NCI-H1092 (cell line): Measurements from ENCODE around the gene CAMK2D.
"Not testable (repeated sequence)": the region's sequence is repeated elsewhere in the genome, so short reads cannot be mapped to it uniquely, and the experiment has no call there.

Experiments
- DNase-seq: peaks from one replicate; lab custom pipeline; 2025; lab: John Stamatoyannopoulos, UW

Gene CAMK2D

DNA sequence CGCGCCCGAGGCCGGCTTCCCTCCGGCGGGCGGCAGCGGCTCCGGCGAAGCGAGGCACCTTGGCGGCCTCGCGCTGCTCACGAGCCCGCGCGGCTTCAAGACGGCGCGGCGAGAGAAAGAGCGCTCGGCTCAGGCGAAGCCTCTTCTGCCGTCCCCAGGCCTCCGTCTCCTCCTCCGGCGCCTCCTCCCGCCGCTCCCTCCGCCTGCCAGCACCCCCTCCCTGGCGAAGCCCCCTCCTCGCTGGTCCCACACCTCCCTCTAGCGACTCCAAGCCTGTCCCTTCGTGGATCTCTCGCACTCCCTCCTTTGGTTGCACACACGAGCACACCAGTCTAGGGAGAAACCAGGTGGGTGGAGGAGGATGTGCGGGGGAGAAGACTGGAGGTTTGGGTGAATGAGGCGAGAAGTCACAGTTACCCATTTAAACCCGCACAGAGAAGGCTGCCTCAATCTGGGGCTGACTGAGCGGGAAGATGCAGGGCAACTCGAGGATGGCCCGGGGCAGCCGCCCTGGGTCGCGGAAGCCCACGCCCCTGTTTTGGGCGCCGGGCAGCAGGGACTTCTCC, at the start of gene CAMK2D:
CAMK2D (minus strand) TSS at position 119 of the 566 bp plus-strand sequence. CDS start 670 bp downstream, outside the sequence.
- peak; percentile 89 for DNase-seq

DNA sequence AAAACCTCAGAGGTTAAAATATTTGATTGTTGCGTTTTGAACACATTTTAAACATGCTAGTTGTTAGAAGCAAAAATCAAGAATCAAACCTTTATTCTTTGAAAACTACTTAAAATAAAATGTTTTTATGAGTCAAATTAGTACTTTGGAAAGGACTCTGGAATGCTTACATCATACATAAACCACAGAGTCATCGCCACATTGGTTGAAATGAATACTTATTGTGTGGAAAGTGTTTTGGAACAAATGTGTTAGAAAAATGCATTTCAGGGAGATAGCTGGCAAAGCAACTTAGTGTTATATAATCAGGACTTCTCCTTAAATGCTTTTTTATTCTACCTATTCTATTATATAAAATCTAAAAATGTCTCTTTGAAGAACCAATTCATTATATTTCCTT, 49.4 kb upstream of the CAMK2D start:
- no peak for DNase-seq

DNA sequence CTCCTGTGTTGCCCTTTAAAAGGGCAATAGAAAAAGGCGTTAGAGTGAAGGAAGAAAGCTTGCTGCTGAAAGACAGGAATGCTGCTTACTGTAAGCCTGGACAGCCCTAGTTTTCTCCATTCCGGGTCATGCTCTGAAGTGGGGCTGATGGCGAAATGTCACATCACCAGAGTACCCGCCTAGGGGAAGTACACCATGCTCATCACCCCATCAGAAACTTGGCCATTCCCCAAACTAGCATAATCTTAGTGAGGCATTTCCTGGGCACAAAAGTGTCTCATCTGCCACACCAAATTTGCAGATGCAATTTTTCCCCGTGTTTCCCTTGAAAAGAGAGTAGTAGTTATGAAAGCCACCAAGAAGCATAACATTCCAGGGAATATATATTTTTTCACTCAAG, 47.8 kb upstream of the CAMK2D start:
- DNase-seq, result no peak

DNA sequence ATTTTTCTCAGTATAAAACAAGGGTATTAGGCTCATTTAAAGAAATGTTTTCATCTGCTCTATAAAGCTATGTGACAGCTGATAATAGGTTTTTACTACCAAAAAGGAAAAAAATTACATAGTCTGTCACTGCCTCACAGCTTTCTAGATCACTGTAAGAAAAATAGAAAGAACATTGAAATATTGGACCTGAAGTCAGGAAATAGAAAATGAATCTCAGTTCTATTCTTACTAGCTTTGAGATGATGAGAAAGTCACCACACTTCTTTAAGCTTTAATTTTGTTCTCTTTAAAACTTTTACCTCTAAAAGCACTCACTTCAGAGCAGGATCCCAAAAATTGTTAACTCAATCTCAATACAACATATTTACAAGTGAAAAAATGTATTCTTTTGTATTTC, 45.3 kb upstream of the CAMK2D start:
- no peak for DNase-seq

DNA sequence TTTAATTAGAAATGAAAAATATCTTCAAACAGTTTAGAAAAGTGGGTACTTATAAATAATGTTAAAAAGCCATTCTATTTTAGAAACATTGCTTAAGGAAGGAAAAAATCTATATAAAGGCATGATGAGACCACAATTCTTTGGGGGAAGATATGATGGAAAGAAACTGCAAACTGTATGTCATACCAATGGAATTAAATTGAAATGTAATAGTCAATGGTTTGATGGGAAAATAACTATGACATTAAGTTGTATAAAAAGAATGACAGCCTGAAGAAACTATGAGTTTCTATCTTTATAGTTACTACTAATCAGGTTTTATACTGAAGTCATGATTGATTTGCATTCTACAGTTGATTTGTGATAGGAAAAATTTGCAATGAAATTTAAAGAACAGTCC, 40.3 kb upstream of the CAMK2D start:
- no peak for DNase-seq

DNA sequence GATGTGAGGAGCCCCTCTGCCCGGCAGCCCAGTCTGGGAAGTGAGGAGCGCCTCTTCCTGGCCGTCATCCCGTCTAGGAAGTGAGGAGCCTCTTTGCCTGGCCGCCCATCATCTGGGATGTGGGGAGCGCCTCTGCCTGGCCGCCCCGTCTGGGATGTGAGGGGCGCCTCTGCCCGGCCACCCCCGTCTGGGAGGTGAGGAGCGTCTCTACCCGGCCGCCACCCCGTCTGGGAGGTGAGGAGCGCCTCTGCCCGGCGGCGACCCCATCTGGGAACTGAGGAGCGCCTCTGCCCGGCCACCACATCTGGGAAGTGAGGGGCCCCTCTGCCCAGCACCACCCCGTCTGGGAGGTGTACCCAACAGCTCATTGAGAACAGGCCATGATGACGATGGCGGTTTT, 34.8 kb upstream of the CAMK2D start:
- DNase-seq, result not testable (repeated sequence)

DNA sequence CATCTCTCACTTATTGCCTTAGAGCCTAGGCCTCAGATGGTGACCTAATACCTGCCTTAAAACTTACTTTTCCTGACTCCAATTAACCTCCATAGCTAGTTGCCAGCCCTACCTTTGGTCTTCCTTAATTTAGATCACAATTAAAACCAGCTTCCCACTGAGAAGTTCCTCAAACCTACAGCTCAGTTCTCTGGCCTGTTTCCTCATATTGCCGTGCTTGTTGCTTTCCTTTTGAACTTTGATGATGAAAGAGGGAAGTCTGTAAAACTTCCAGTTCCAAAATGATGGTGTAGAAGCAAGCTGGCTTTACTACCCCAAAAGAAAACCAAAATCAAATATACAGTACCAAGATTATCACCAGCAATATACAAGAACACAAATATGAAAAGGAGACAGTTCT, 28.9 kb upstream of the CAMK2D start:
- DNase-seq, result no peak

DNA sequence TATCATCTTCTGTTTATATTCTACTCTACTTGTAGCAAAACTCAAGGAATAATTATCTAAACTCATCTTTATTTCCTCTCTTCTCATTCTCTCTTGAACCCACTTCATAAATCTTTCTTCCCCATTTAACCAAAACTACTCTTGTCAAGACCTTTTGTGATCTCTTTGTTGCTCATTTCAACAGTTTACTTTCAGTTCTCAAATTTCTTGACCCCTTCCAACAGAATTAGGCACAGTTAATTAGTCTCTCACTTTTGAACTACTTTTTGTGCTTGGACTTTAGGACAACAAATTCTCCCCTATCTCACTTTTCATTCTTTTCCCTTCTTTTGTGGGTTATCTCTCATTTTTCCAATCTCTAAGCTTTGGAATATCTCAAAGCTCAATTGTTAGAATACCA, 27.4 kb upstream of the CAMK2D start:
- no peak for DNase-seq

DNA sequence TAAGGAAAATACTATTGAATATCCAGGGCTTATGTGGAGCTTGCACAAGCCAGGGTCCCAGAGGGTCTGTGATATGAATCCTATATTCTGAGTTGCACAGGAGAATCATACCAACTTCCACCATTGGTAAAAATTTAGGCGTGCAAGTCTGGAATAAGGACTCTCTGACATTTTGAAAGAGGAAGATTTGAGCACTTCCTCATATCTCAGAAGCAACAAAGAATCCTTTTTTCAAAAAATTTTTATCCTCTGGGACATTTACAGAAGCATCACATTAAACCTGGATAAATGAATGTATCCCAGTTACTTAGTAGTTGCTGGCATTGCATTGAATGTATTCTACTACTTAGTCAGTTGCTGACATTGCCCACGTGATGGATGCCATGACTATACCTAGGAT, 24.2 kb upstream of the CAMK2D start:
- DNase-seq, result no peak

DNA sequence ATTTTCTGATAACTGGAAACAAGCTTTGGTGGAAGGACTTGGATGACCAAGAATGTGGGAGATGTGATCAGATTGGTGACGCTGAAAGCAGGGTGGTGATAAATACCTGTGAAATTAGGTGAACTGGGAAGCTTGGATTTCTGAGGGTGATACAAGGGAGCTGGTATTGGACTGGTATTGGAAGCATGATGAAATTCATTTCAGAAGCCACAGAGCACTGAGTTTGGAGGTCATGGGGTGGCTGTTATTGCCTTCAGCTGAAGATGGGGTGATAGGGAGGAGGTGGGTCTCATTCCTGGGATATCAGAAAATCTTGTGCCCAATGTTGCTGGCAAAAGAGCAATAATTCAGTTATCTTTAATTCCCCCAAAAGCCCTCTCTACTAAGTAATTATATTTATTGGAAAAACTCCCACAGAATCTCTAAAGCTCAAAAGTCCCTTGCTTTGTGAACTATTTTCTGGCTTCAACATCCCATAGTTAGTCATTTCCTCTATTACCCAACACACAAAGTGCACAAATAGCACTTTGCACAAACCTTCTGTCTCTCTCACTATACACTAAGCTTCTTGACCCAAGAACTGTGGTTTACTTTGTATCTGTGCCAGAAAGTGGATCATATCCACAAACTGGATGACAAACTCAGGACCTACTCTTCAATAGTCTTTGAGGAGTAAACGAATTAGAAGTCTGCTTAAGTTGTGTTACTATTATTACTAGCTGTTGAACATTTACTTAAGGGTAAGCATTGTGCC, 23.1 kb upstream of the CAMK2D start:
- DNase-seq, result no peak

DNA sequence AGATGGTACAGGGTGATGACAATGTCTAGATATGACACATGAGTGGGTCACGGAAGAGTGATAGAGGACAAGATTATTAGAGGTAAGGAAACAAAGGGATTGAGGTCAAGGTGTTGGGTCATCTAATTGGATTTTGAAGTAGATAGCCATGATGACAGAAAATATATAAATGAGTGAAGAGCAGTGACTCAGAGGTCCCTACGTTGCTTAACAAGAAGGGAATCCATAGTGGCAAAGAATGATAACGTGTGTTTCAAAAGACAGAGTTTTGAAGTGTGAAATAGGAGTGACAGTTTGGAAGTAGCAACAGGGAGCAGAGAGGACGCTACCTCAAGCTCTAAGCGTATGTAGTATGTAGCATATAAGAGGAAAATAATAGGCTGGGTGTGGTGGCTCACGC, 22.2 kb upstream of the CAMK2D start:
- DNase-seq, result no peak

DNA sequence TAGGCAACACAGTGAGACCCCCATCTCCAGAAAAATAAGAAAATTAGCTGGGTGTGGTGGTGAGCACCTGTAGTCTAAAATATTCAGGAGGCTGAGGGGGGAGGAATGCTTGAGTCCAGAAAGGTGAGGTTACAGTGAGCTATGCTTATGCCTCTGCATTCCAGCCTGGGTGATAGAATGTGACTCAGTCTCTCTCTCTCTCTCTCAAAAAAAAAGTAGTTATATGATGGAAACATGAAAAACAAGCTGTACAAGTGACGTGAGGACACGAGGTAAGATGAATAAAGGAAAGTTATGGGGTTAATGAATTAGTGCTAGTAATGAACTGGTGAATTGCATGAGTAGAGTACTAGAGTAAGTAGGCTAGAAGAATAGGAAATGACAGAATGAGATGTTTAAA, 21.8 kb upstream of the CAMK2D start:
- no peak for DNase-seq

DNA sequence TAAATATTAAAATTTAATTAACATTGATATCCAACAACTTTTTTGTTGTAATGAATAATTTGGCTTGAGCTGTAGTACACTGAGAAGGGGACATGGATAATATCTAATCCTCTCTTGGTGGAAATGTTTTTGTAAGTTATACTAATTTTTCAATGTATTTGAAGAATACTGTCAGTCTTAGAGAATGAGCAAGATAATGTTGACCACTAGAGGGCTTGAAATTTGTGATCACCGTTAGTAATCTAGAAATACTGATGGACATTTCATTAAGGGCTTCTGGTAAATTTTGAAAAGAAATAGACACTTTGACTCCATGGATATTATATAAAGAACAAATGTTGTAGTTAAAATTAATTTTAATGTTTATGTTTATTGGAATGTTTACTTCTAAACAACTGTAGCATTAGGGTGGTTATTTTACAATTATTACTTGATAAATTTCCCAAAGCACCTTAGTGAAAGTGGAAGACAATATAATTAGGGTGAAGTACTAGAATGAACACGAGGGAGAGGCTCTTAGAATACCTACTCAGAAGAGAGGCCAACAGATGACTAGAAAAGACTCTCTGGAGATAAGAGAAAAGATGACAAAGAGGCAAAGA, 20.0 kb upstream of the CAMK2D start:
- DNase-seq, result no peak

DNA sequence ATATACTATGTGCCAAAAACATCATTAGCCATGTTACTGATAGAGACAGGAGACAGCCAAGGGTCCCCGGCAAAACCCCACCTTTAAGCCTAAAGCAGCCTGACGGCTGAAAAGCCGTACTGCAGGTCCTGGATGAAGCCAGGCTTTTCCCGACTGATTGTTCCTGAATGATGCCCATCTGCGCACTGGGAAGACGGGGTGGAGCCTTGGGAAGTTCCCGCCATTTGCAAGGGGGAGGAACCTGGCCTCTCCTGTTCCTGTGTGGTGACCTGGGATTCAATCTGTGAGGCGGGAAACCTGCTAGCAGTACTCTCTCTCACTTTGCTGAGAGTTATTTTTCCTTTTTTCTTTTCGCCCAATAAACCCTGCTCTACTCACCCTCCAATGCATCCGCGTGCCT, 15.1 kb upstream of the CAMK2D start:
- DNase-seq, result no peak

DNA sequence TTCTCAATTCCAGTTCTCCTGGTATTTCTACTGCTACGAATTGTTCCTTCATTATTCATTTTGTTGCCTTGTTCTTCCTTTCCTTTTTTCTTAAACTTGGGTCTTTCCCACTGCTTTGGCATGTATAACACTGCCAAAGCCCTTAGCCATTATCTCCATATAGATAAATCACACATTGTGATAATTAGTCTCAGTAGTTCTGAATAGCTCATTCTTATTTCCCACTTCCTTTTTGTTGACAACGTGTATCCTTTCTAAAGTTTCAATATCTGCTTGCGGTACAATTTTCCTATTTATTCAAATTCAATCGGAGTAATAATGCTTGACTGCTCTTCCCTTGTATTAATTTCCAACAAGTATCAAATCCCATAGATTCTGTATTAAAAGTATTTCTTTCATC, 14.5 kb upstream of the CAMK2D start:
- no peak for DNase-seq

DNA sequence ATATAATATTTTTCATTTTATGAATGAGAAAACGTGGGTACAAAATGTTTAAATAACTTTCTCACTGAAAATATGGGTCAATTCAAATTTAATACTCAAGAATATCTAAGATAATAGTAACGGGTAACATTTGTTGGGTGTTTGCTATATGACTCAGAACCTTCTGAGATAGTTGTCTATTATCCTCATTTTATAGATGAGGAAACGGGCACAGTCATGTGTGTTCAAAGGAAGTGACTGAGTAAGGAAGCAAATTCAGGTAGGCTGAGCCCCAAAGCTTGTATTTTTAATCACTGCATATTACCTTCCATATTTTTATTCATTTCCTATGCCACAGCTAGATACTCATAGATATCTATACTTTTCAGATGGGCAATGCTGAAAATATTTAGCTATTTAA, 12.2 kb upstream of the CAMK2D start:
- DNase-seq, result no peak

DNA sequence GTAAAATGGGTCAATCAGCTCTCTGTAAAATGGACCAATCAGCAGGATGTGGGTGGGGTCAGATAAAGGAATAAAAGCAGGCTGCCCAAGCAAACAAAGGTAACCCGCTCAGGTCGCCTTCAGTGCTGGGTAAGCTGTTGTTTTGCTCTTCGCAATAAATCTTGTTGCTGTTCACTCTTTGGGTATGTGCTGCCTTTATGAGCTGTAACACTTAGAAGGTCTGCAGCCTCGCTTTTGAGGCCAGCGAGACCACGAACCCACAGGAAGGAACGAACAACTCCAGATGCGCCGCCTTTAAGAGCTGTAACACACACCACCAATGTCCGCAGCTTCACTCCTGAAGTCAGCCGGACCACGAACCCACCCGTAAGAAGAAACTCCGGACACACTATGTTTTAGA, 11.5 kb upstream of the CAMK2D start:
- no peak for DNase-seq

DNA sequence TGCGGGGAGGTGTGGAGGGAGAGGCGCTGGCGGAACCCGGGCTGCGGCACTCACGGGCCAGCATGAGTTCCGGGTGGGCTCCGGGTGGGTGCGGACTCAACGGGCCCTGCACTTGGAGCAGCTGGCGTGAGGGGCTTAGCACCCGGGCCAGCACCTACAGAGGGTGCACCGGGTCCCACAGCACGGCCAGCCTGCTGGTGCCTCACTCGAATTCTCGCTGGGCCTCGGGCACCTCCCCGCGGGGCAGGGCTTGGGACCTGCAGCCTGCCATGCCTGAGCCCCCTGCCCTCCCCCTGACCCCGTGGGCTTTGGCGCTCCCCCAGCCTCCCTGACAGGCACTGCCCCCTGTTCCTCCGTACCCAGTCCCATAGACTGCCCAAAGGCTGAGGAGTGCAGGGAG, 10.8 kb upstream of the CAMK2D start:
- DNase-seq, result no peak

DNA sequence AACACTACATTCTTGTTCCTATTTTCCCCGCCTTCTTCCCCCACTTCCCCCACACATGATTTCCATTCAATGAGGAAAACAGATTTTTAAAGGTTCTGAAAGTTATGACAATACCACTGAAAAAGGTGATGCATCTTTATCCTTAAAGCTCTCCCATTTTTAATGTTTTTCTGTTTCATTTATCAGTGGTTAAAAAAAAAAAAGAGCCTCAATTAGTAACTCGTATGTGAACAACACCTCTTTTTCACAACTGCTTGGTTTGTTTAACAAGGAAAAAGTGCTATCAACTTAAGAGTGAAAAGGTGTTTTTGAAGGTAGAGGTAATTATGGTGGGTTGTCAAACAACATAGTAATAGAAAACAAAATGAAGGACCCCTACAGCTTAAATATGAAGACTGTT, 8.2 kb upstream of the CAMK2D start:
- DNase-seq, result no peak

DNA sequence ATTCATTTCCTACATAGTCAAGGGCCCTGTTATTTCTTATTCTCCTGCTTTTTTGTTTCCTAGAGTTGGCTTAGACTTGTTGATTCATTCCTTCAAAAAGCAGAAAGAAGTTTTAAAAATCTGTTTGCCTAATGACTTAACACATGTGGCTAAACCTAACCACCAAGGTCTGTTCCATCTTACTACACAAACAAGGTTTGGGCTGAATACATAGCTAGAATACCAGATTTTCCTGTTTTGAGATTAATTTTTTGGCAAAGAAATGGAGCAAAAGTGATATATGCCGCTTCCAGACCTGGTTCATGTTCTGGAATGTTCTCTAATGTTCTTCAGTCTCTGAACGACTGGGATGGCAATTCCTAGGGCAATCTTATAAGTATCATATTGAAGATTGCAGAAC, 7.4 kb upstream of the CAMK2D start:
- DNase-seq, result no peak

DNA sequence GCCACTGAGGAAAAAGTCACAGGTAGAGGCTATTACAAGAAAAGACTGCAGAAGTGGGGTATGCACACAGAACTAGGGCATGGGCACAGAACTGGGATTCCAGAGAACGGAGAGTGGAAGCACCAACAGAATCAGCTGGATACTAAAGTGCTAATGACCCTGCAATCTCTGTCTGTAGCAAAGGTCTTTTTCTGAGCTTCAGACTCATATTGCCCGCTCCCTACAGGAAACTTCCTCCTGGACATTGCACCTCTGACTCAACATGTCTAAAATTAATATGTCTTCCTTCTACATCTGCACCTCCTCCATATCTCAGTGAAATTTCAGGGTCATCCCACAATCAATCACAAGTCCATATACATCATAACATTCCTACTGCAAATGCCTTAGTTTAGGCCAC, 5.3 kb upstream of the CAMK2D start:
- no peak for DNase-seq

DNA sequence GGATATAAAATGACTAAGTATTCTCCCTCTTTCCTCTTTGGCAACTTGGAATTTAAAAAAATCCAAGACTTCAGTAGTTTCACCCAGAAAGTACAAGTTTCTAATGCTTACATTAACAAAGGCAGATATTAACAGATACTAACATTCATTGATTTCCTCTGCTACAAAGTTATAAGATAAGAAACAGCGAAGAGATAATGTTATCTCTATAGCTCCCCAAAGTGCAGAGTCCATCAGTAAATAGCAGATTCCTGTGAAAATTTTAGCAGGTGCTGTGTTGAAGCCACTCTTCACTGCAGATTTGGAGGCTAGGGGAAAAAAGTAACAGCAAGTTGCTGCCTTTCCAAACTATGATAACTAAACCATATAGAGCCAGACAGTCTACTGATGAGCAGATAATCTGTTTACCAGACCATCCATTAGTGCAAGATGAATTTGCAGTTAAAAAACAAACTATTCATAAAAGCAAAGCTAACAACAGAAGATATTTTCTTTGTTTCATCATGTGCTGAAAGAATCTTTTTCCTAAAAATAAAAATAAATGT, 3.3 kb upstream of the CAMK2D start:
- DNase-seq, result no peak

DNA sequence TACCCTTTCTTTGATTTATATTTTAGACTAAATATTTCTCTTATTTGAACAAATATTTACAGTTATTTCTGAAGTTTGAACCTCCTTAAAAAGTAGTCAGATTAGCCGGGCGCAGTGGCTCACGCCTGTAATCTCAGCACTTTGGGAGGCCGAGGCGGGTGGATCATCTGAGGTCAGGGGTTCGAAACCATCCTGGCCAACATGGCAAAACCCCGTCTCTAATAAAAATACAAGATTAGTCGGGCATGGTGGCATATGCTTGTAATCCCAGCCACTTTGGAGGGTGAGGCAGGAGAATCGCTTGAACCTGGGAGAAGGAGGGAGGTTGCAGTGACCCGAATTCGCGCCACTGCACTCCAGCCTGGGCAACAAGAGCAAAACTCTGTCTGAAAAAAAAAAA, 2.4 kb upstream of the CAMK2D start:
- not testable (repeated sequence) for DNase-seq

DNA sequence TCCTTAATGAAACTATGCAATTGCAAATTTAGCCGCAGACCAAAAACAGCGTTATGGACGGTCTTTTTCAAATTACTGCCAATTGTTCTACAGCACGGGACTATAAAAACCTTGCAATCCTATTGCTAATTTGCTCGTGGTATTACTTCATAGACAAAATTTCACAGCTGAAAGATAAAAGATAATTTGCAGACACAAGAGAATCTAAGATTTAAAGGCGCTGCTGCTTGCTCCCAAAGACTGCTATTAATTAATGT, 1.4 kb upstream of the CAMK2D start:
- no peak for DNase-seq
